Endothelial cell of umbilical vein (primary cell): ENCODE data around the gene WHRN. TPM values are rescaled to one million over a fixed set of nuclear protein-coding genes. Genes with fewer than 3 reads are reported as not detected.

Source experiments
- BruUV-seq: library from RNA; stranded (reverse); fragments of 400-500 nt; replicated peaks from 2 replicates; lab custom pipeline; 2021; lab: Mats Ljungman, UMichigan
- CTCF ChIA-PET: fragments of 300-600, 350-600 bp; sonication (Branson Sonifier 250); formaldehyde crosslinking; loops from one replicate; lab custom pipeline; 2021; ENCODE audit warnings: antibody characterized with exemption, inconsistent platforms; lab: Charles Lee
- POLR2A ChIA-PET: fragments of 300-600, 350-600 bp; sonication (Branson Sonifier 250); formaldehyde crosslinking; loops from one replicate; lab custom pipeline; 2021; ENCODE audit warnings: antibody characterized with exemption, inconsistent platforms; lab: Charles Lee
- DNase-seq: peaks from one replicate; pipeline ENCODE4 v3.0.0-alpha.2; 2011; ENCODE audit warnings: low read depth, low spot score
- FAIRE-seq: peaks from 2 replicates; lab custom pipeline; 2011; peaks lifted over from hg19 to GRCh38; lab: Jason Lieb, UNC
- H2AFZ ChIP-seq: 2 replicates; pipeline ENCODE4 v1.6.0; 2012; ENCODE audit warnings: low read depth, low read length, control low read depth, inconsistent platforms
- H3K27ac ChIP-seq: 2 replicates; pipeline ENCODE4 v1.5.1; 2011; ENCODE audit warnings: low read depth, mild to moderate bottlenecking, control low read depth, low read length, moderate library complexity; ENCODE audit not compliant: insufficient read depth
- H3K27me3 ChIP-seq, 2 experiments: 2 replicates each; pipeline versions ENCODE4 v1.6.0 to v1.6.1; 2011; ENCODE audit warnings: low read length in 2 of 2, mixed read lengths in 1 of 2; ENCODE audit not compliant: control insufficient read depth in 2 of 2, insufficient read depth in 2 of 2
- H3K36me3 ChIP-seq, 2 experiments: 2 replicates in 1 of 2; 3 replicates in 1 of 2; pipeline ENCODE4 v1.5.1; 2011; ENCODE audit warnings: low read length in 2 of 2, mild to moderate bottlenecking in 1 of 2, moderate library complexity in 1 of 2; ENCODE audit not compliant: control insufficient read depth in 2 of 2, insufficient read depth in 2 of 2; ENCODE audit errors: extremely low read depth in 1 of 2
- H3K4me1 ChIP-seq: 3 replicates; pipeline ENCODE4 v1.5.1; 2011; ENCODE audit warnings: mild to moderate bottlenecking, low read length; ENCODE audit not compliant: control insufficient read depth, insufficient read depth; ENCODE audit errors: extremely low read depth
- H3K4me2 ChIP-seq: 2 replicates; pipeline ENCODE4 v1.6.1; 2011; ENCODE audit warnings: low read length, control low read depth, mixed read lengths; ENCODE audit not compliant: insufficient read depth
- H3K4me3 ChIP-seq, 3 experiments: fragments of 200-600 bp in 1 of 3; sonication (generic), shearing (Covaris generic) in 1 of 3; replicated peaks in 1 of 3; 2 replicates each; pipeline ENCODE4 v1.5.1; 2011 to 2016; ENCODE audit warnings: control low read depth in 3 of 3, low read length in 3 of 3, mild to moderate bottlenecking in 2 of 3, inconsistent platforms in 1 of 3, low read depth in 1 of 3, moderate library complexity in 1 of 3; ENCODE audit not compliant: insufficient read depth in 1 of 3
- H3K79me2 ChIP-seq: 2 replicates; pipeline ENCODE4 v1.6.0; 2012; ENCODE audit warnings: low read length, inconsistent platforms; ENCODE audit not compliant: control insufficient read depth, insufficient read depth
- H3K9ac ChIP-seq: replicated peaks from 2 replicates; pipeline ENCODE3; 2011; ENCODE audit warnings: low read length, control low read depth; ENCODE audit not compliant: insufficient read depth; ENCODE audit errors: extremely low read depth
- H3K9me1 ChIP-seq: replicated peaks from 3 replicates; pipeline ENCODE4 v1.6.0; 2011; ENCODE audit warnings: mild to moderate bottlenecking, low read length; ENCODE audit not compliant: control insufficient read depth, insufficient read depth; ENCODE audit errors: extremely low read depth
- H3K9me3 ChIP-seq: replicated peaks from 2 replicates; pipeline ENCODE4 v1.5.1; 2012; ENCODE audit warnings: low read length, inconsistent platforms; ENCODE audit not compliant: control insufficient read depth, insufficient read depth
- H4K20me1 ChIP-seq: replicated peaks from 2 replicates; pipeline ENCODE3; 2011; ENCODE audit warnings: mild to moderate bottlenecking, low read length; ENCODE audit not compliant: control insufficient read depth, insufficient read depth; ENCODE audit errors: extremely low read depth
- CTCF ChIP-seq, 2 donors: IDR thresholded peaks; 1 replicate in 1 of 2; 2 replicates in 1 of 2; pipeline ENCODE4 v1.5.1; 2011; ENCODE audit warnings: low read length in 2 of 2, mild to moderate bottlenecking in 2 of 2, moderate library complexity in 2 of 2, control low read depth in 1 of 2, inconsistent platforms in 1 of 2, low read depth in 1 of 2; ENCODE audit not compliant: insufficient read depth in 1 of 2; ENCODE audit errors: extremely low read depth in 1 of 2
- EZH2 ChIP-seq: IDR thresholded peaks from 2 replicates; pipeline ENCODE4 v1.6.1; 2012; ENCODE audit warnings: borderline replicate concordance, low read depth, mild to moderate bottlenecking, moderate library complexity, low read length, inconsistent platforms; ENCODE audit not compliant: severe bottlenecking
- FOS ChIP-seq: IDR thresholded peaks from 2 replicates; pipeline ENCODE4 v1.6.1; 2011; ENCODE audit warnings: mild to moderate bottlenecking, low read length, moderate library complexity, borderline replicate concordance; ENCODE audit not compliant: insufficient read depth
- GATA2 ChIP-seq: IDR thresholded peaks from 2 replicates; pipeline ENCODE4 v1.7.0; 2011; ENCODE audit warnings: low read depth, mild to moderate bottlenecking, moderate library complexity, mixed read lengths, low read length; ENCODE audit not compliant: insufficient read length, insufficient read depth
- JUN ChIP-seq: IDR thresholded peaks from 2 replicates; pipeline ENCODE4 v1.6.1; 2011; ENCODE audit warnings: borderline replicate concordance, low read depth; ENCODE audit not compliant: insufficient read length, insufficient read depth
- MAX ChIP-seq: IDR thresholded peaks from 2 replicates; pipeline ENCODE4 v1.6.1; 2011; ENCODE audit not compliant: insufficient read depth, insufficient read length
- MYC ChIP-seq: IDR thresholded peaks from one replicate; pipeline ENCODE4 v1.6.1; 2011; ENCODE audit warnings: mild to moderate bottlenecking, low read depth, low read length
- POLR2A ChIP-seq: IDR thresholded peaks from 2 replicates; pipeline ENCODE4 v1.6.1; 2012; ENCODE audit warnings: low read depth, mild to moderate bottlenecking, control low read depth, low read length
- POLR2AphosphoS5 ChIP-seq: IDR thresholded peaks from 2 replicates; pipeline ENCODE4 v1.6.1; 2012; ENCODE audit warnings: low read depth, mild to moderate bottlenecking, control low read depth, low read length, moderate library complexity; ENCODE audit not compliant: insufficient read depth
- dilution Hi-C: fragments of 300-500 bp; cut with MboI; formaldehyde crosslinking; loops from one replicate; pipeline ENCODE4 v1.15.0; 2019; ENCODE audit warnings: low sequenced_read_pairs; ENCODE audit not compliant: extremely low pct_ligation_motif_present
- intact Hi-C: fragments of 100-400 bp; cut with micrococcal nuclease; formaldehyde crosslinking; loops from one replicate; pipeline ENCODE4 v1.10.0; 2022
- polyA plus RNA-seq, 4 experiments: library from polyadenylated mRNA; depleted of rRNA in 3 of 4; stranded (reverse) in 3 of 4; unstranded in 1 of 4; fragments of >200 nt; gene quantifications; 2 replicates each; pipeline versions ENCODE4 v1.2.1 to v1.2.3, GENCODE V29; 2011 to 2012; ENCODE audit warnings: missing spikeins in 1 of 4
- total RNA-seq: library from RNA; stranded (reverse); gene quantifications from 2 replicates; pipeline ENCODE4 v1.2.3, GENCODE V29; 2021

Gene WHRN
- total and polyA plus RNA-seq, 2 donors (not counting 3 experiments of a cell fraction or from before 2014, with no cell fraction given) = 0.35 to 0.69 TPM

GRCh38 chr9:114385397-114386181 lies 119.7 kb downstream of the WHRN start:
- H3K9me1 ChIP-seq = no peaks in the 10 kb centered on the region
- no peak overlapping the region for H3K4me3 ChIP-seq
- ChIA-PET POLR2A (no interaction called here), CTCF (interaction anchor here (1.2 to 3.8 kb wide), 3 partner anchors 14 to 47 kb away, joined by 3 to 24 read pairs (median 7); no protein-coding TSS in a partner anchor)
- TSS peak; percentile 7 for BruUV-seq
- H3K79me2 ChIP-seq = peaks cover 6% of the 10 kb centered on the region
- H3K27me3 ChIP-seq = no peaks in the 10 kb centered on the region
- no peaks in the 10 kb centered on the region for H4K20me1 ChIP-seq
- H3K27ac ChIP-seq = peak overlapping the region; percentile 58
- dilution Hi-C loops (no loop called here), intact Hi-C loops (no loop called here)
- peaks cover 31% of the 10 kb centered on the region for H3K4me1 ChIP-seq
- FAIRE-seq = peak; percentile 97
- H3K9ac ChIP-seq = peak overlapping the region; percentile 11
- H2AFZ ChIP-seq = no peak overlapping the region
- H3K9me3 ChIP-seq = no peaks in the 10 kb centered on the region
- TF ChIP-seq GATA2 (no peak), EZH2 (no peak), JUN (peak; percentile 30), CTCF (IDR thresholded peaks at IDR 0.05; ENCODE audit: extremely low read depth in 1 of 2, insufficient read depth in 1 of 2, low read depth in 1 of 2, low read length in 2 of 2) (no peak), MAX (no peak), POLR2A (no peak), FOS (peak; percentile 73), POLR2AphosphoS5 (no peak), MYC (no peak)
- peak overlapping the region; percentile 84 for H3K4me2 ChIP-seq
- DNase-seq = peak; percentile 66
- peaks cover 0 to 3% of the 10 kb centered on the region in 2 experiments for H3K36me3 ChIP-seq
